ENCODE data around the gene SPTBN2.

SPTBN2 gene

GRCh38 chr11:66723693-66724092, 5.3 kb downstream of the SPTBN2 start:
- no peak for DNase-seq

- DNase-seq: no peak
Observed at GRCh38 chr11:66722745-66723651, 6.0 kb downstream of the SPTBN2 start.

- DNase-seq: no peak
Observed at GRCh38 chr11:66721939-66722338, 7.1 kb downstream of the SPTBN2 start.

- DNase-seq: peak in 1 of 3 donors; percentile 42
Observed at GRCh38 chr11:66720899-66721470, 8.0 kb downstream of the SPTBN2 start.

- peak; percentile 64 to 81 (median 66) for DNase-seq
Observed at GRCh38 chr11:66720223-66720898, 8.7 kb downstream of the SPTBN2 start.

GRCh38 chr11:66719111-66719872, 9.7 kb downstream of the SPTBN2 start:
- DNase-seq: no peak

- no peak for DNase-seq
Observed at GRCh38 chr11:66718320-66718971, 10.6 kb downstream of the SPTBN2 start.

- DNase-seq: no peak
Observed at GRCh38 chr11:66717925-66718319, 11.1 kb downstream of the SPTBN2 start.

- DNase-seq: peak; percentile 14 to 34 (median 32)
Observed at GRCh38 chr11:66716996-66717395, 12.0 kb downstream of the SPTBN2 start.

- no peak for DNase-seq
Observed at GRCh38 chr11:66715346-66716085, 13.5 kb downstream of the SPTBN2 start.

GRCh38 chr11:66713746-66714480, 15.1 kb downstream of the SPTBN2 start:
- no peak for DNase-seq

GRCh38 chr11:66710384-66710930, 18.6 kb downstream of the SPTBN2 start:
- no peak for DNase-seq

GRCh38 chr11:66708701-66709100, 20.3 kb downstream of the SPTBN2 start:
- DNase-seq: no peak

- no peak for DNase-seq
Observed at GRCh38 chr11:66708094-66708493, 20.9 kb downstream of the SPTBN2 start.

- no peak for DNase-seq
Observed at GRCh38 chr11:66707486-66707885, 21.5 kb downstream of the SPTBN2 start.

- DNase-seq: no peak
Observed at GRCh38 chr11:66706989-66707388, 22.0 kb downstream of the SPTBN2 start.

- DNase-seq: no peak
Observed at GRCh38 chr11:66705587-66706335, 23.3 kb downstream of the SPTBN2 start.

- DNase-seq: no peak
Observed at GRCh38 chr11:66704659-66705360, 24.2 kb downstream of the SPTBN2 start.
